NCI-H1417 (cell line): Measurements from ENCODE around the gene JAZF1.

ENCODE experiments used
- DNase-seq, 3 experiments: peaks; one replicate each; lab custom pipeline; 2025; lab: John Stamatoyannopoulos, UW

Gene JAZF1

DNA sequence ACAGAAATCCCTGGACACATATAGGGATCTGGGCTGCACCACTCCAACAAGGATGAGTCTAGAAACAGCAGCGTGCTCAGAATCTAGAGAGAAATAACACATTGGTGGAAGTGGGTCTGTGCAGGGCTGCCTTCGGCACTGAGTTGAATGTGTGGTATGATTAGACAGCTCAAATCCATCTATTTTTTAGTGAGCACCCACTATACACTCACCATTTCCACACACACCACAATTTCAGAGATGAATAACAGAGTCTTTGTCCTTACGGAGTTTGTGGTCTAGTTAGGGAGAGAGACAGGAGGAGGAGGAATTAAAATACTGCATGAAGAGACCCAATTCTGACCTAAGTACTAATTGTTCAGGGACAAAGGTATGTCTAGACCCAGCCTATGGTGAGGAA is 44.2 kb downstream of the JAZF1 start:
- DNase-seq = no peak

DNA sequence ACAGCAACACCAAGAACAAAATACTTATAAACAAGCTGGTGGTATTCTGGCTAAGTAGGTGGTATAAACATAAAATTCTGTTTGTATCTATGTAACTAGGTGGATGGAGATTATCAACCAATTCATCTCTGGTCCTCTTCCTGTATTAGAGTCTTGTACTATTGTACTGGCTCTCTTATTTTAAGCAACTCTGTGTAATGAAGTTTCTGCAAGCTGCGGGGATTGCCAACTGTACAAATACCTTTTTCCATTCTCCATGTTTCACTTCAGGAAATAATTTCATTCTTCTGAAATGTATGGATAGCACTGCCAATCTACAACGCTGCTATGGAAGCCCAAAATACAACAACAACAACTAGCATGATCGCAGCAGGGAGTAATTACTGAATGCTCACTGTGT is 44.8 kb downstream of the JAZF1 start:
- DNase-seq = peak in 2 of 3 experiments; percentile 32 to 72

DNA sequence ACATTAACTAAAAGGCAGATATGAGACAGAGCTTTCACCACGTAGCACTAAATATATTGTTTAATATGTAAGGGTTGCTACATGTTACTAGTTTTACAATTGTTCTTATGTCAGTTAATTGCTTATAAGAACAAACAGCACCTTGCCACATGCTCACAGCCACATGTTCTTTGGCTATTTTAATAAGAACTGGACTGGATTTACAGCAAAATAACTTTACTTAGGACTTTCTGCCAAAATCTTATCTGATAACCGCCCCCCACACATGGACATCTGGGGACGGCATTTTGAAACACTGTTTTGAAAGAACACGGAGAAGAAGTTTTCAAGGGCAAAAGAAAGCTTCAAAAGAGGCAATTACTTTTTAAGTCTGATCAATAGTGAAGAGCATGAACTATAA is 45.3 kb downstream of the JAZF1 start:
- no peak for DNase-seq

DNA sequence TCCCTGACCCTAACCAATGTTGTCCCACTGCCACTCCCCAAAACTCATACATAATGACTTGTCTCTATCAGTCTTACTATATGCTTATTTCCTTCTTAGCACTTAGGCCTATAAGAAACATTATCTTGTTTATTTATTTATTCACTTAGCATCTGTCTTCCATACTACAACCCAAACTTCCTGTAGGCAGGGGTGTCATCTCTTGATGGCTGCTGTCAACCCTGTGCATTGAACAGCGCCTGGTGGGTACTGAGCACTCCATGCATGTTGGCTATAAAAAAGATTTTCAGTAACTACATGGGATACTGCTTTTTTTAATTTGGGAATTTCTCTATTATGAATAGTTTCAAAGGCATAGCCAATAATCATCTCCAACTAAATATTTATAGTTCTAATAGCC is 46.7 kb downstream of the JAZF1 start:
- no peak for DNase-seq

DNA sequence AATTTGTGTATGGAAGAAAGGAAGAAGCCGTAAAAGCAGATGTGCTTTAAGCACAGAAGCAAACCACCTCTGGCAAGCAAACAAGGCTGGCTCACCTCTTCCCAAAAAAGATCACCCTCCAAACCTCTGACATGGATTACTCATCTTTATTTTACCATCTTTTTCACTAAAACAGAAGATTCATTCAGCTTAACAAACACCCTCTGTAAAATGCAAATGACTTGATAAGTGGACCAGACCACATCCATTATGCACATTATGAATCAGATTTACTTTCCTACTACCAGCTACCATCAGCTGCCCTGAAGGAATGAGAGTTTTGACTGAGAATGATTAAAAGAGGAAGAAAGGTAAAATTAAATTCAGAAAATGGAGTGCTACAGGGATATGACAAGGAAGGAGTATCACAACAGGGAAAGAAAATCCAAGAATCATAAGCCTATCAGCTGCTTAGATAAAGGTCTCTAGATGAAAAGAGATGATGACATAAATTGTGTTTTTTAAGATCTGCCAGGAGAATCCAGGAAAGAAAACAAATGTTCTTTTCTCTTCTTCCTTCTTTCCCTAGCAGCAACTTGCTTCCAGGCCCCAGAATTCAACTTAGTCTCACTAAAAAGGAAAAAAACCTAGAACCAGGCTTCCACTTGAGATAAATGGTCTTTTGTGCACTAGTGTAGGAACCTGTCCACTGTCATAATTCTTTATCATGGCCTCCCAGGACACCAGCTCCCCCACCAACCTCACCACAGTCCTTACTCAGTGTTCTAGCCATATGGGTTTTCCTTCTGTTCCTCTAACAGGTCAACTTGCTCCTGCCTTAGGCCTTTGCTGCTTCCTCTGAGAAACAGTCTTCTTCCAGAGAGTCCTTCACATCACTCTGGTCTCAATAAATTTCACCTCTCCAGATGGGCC is 47.4 kb downstream of the JAZF1 start:
- no peak for DNase-seq

DNA sequence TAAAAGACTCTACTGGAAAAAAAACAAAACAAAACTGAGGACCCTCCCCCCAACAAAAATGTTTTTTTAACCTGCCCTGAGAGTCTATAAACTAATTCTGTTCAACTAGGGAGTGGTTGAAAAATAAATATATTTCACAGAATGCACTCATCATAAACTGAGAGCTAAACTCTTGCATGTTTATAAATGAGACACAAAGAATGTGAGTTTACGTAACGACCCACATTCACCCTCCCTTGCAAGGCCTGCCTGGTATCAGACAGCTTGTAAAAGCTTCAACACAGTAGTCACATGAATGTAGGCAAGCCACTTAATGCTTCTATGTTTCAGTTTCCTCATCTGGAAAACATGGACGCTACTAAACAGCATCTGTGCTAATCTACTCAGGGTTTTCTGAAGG is 50.3 kb downstream of the JAZF1 start:
- no peak for DNase-seq

DNA sequence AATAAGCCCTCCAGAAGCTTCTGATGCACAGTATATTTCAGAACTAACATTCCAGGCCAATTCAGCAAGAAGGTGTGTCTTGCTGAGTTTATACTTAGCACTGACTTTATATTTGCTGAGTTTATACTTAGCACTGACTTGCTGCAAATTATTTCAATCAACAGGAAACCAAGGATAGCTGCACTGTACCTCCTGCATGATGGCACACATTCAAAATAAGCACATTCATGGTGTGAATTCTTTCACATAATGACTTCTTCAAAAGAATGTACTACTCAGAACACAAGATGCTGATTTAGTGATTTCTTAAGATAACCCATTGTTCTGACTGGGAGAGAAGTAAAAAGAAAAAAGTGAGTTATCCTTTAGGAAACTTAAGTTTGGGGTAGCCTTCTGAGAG is 52.0 kb downstream of the JAZF1 start:
- DNase-seq = no peak

DNA sequence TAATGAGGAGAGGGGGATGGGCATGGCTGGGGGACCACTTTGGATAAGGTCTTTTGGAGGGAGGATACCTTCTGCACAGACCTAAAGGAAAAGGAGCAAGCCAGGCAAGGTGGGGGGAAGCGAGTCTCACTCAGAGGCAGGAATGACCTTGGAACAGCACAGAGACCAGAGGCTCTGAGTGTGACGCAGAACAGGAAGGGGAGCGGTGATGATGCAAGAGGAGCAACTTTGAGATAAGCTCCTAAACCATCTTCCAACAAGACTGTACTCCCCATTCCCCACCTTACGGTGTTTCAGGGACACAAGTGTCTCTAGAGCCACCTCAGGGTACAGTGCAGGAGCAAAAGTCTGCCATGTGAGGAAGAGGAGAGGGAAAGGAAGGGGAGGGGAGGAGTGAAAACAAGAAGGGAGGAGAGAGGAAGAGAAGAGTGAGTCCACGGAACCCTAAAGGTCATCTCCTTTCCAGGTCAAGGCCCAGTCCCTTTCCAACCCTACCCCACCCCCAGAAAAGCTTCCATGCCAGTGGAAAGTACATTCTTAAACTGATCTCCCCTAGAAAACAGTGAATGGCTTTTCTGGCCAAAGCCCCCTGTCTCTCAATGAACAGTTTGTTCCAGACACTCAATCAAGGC is 54.1 kb downstream of the JAZF1 start:
- DNase-seq = no peak

DNA sequence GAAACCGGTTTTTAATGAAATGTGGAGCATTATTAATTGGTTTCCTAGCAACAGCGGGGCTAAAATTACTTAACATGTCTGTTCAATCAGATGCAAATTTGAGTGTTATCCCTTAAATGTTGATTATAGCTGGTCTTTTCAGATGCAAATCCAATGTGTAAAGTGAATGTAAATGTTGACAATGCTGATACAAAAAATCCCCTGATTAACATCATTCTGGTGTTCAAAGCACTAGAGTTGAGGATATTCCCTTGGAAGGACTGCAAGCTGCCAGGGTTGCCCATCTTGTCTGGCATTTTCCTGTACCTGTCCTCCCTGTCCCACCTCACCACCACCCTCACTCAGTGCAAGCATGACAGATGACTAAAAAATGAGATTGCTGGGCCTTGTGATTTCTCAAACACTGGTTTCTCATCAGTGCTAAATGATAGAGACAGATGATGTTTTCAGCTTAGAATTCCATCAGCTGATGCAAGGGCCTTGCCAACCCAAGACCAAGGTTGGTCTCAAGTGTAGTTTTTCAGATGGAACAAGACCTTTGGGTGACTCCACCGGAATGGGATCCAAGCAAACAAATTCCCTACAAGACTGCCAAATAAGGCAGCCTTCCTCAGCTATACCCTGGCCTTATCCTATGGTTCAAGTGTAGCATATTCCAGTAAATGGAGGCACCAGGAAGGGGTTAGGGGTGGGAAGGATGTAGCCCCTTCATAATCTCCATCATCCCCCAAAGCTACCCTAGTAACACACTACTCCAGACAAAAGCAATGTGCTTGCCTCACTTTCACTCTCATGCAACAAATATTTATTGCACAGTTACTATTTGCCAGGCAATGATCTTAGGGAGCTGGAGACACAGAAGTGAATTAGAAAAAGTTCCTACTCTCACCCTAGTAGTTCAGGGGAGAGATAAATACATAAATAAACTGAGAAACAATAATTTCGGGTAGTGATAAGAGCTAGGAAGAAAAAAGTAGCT is 54.9 kb downstream of the JAZF1 start:
- DNase-seq = peak in 1 of 3 experiments; percentile 69

DNA sequence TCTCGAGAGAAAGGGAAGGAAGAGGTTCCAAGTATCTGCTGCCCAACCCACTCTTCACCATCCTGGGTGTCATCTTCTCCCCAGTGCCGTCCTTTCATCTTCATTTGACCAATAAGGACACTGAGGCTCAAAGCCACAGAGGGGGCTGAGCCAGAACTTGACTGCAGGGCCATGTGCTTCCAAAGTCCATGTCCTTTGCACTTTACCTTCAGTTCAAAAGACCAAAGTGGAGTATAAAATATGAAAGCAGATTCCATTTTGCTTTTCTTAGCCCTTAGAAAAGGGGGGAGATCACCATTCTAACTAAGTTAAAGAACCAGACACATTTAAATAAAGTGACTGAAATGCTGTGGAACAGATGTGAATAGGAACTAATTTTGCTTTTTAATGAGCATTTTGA is 56.2 kb downstream of the JAZF1 start:
- DNase-seq = no peak

DNA sequence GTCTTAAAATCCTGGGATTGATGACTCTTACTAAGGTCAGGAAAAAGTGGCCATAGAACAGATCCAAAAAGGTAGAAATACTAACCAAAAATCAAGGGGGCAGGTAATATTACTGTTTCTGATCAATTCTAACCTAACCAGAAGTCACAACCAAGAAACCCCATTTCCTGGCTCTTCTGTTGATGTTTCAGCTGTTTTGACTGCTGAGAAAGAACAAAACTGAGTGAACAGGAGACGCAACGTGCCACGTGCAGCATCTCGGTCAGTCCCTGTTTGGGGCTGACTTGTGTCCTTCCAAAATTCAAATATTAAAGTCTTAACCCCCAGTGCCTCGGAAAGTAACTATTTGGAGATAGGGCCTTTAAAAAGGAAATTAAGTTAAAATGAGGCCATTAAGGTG is 56.8 kb downstream of the JAZF1 start:
- DNase-seq = no peak

DNA sequence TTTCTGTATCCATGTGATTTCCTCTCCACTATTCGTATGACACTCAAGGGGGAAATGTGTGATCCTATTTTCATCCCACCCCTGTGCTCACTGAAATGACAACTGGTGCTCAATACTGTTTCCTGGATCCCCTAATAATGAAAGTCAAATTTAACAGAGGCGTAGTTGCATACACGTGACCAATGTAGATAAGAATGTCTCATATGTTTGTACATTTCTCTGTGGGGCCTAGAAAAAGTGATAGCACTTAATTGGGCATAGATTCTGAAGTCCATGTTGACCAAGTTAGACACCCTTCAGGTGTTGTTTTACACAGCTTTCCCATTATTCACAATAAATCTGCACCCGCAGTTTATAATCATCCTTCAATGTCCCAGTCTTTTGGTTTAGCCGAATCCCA is 59.1 kb downstream of the JAZF1 start:
- DNase-seq = no peak

DNA sequence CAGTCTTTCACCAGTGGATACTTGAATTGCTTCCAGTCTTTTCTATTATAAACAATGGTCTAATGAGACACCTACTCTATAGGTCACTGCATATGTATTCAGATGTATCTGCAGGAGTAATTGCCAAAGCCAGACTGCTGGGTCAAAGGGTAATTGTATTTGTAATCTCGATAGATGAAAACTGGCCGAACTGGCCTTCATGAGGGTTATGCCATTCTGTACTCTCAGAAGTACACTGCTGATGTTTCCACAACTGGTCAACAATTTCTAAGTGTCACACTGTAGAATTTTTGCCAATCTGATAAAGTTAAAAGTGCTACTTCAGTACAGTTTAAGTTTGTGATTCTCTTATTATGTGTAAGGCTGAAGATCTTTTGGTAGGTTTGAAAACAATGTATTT is 64.6 kb downstream of the JAZF1 start:
- no peak for DNase-seq

DNA sequence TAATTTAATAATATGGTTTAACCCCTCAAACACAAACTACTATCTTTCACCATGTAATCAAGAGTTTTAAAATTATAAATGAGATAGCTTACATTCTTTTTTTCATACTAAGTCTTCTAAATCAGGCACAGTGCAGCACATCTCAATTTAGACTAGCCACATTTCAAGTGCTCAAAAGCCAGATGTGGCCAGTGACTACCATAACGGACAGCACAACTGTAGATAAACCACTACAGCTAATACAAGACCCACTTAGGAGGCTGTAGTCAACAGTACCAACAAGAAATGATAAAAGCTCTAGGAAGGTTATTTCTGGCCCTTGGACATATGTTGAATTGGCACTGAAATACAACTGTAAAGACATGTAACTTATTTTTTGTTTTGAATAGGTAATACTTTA is 65.3 kb downstream of the JAZF1 start:
- DNase-seq = no peak

DNA sequence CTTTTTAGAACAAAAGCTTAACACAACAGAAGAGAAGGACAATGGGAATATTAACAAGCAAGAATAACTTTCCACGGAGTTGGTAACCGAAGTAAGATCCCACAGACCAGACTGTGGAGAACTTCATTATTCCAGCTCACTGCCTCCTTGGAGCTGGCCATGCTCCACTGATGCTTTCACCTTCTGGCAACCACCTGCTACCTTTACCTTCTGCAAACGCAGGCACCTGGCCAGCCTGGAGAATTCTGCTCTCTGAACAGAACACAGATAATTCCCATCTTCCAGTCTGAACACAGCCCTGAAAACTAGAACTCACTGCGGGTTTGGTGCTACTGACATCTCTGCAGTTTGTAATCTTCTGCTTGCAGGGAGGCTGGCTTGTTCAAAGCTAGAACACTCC is 66.5 kb downstream of the JAZF1 start:
- peak in 2 of 3 experiments; percentile 11 to 33 for DNase-seq

DNA sequence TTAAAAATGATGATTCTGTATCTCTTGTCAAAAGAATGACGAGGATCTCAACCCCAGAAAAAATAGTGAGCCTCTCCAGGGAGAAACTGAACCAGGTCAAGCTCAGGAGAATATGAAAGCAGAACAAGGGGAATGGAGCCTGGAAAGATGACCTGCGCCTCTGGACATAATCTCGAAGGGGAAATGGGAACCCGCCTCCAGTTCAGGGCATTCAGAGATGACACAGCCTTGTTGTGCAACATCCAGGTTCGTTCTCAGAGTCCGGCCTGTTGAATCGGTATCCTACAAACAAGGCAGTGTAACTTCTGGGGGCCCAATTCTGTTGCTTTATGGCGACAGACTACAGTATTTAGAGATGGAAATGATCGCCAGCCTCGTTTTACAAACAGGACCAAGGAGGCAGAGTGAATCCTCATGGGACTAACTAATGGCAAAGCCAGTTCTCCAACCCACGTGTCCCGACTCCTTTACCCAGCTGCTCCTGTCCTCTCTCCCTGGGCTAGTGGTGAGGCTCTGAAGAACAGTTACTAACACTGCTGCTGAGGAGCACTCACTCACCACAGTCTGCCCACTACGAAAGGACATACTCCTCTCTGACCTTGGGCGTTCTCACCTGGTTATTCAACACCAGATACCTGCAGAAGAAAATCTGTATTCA is 67.6 kb downstream of the JAZF1 start:
- no peak for DNase-seq

DNA sequence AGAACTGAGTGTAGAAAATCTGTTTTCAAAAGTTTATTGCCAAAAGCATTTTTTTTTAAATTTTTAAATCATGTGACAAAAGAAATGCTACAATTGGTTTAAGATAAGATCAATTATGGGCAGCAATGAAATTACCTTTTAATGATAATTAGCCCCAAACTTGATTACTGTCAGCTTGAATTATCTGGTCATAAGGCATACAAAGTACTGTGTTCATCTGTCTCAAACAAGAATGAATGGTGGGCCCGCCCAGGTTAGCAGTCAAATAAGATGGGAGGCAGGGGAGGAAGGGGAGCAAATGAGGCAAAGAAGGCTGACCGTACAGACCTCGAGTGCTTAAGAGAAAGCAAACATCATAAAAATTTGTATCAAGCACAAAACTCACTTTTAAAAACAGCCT is 68.1 kb downstream of the JAZF1 start:
- no peak for DNase-seq

DNA sequence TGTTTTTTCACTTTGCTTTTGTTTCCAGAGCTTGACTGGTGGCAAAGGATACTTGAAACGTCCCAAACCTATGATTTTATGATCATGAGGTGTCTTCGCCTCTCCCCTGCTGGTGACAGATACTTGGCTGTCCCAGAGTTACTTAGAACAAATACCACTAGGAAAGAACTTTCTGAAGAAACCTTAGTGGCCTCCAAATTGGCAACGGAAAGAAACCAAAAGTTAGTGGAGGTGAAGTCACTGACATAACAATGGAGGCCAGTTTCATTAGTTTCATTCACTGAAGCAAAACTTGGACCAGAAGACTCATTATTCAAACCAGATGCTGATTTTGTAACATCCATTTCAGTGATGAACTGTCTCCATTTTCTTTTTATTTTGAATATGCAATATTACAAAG is 68.6 kb downstream of the JAZF1 start:
- no peak for DNase-seq

DNA sequence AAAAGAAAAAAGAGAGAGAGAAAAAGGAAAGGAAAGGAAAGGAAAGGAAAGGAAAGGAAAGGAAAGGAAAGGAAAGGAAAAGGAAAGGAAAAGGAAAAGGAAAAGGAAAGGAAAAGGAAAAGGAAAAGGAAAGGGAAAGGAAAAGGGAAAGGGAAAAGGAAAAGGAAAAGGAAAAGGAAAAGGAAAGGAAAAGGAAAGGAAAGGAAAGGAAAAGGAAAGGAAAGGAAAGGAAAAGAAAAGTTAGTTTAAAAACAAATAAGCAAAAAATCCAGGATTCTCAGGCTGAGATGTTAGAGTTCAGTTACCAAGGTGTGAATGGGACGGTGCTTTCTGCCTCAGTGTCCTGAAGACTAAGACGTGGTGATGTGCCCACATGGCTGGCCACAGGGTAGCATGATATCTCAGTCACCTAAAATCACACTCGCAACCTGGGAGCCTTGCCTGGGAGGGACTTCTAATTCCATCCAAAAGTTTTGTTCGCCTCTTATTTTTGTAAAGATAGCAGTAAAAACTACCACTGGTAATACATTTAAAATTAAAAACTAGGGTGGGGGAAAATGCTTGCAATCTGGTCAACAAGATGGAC is 70.1 kb downstream of the JAZF1 start:
- no peak for DNase-seq

DNA sequence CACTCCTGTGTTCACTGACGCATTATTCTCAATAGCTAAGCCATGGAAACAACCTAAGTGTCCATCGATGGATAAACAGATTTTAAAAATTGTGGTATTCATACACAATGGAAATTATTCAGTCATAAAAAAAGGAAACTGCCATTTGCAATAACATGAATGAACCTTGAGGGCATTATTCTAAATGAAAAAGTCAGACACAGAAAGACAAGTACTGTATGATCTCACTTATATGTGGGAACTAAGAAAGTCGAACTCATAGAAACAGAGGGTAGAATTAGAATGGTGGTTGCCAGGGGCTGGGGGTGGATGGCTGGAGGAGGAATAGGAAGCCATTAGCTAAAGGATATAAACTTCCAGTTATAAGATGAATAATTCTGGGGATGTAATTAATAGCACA is 71.8 kb downstream of the JAZF1 start:
- no peak for DNase-seq

DNA sequence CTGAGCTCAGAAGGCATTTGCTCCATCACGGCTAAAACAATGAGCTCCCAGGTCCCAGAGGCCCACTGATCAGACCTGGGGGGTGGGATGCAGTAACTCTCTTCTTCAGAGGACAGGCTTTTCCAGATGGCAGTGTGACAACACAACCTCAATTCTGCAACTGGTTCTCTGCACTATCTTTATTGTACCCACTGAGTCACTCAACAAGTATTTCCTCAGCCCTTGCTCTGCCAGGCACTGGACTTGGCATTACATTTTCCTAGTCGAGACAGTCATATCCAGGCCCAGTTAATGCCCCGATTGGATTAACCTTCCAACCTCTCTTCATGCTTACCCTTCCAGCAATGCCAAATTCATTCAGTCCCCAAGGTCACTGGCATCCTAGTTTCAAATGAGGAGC is 72.6 kb downstream of the JAZF1 start:
- DNase-seq = no peak
